ENCODE data around the gene PCBP3. TPM values are rescaled to one million over a fixed set of nuclear protein-coding genes. Genes with fewer than 3 reads are reported as not detected.
"Not testable (repeated sequence)": the region's sequence is repeated elsewhere in the genome, so short reads cannot be mapped to it uniquely, and the experiment has no call there.

PCBP3 gene
- total and polyA plus RNA-seq, 2 of the 13 experiments (the other 11 are each of a cell fraction or from before 2014, with no cell fraction given), result not detected

GRCh38 chr21:45885597-45885929 lies 242.0 kb downstream of the PCBP3 start (continued):
- TF ChIP-seq RERE (CRISPR knock-in tag; IDR thresholded peaks at IDR 0.05; ENCODE audit: low read depth) (no peak), ZNF564 (CRISPR knock-in tag; IDR thresholded peaks at IDR 0.05) (no peak), ZNF276 (CRISPR knock-in tag; IDR thresholded peaks at IDR 0.05; ENCODE audit: low read depth) (no peak), ZBTB7B (CRISPR knock-in tag; IDR thresholded peaks at IDR 0.05) (no peak)

- H3K4me3 ChIP-seq (replicated peaks in 1 of 3; ENCODE audit: insufficient read depth in 1 of 3, low read depth in 2 of 3, low read length in 3 of 3); H3K79me2 ChIP-seq (ENCODE audit: insufficient read depth, low read length); ATAC-seq; CTCF ChIA-PET (ENCODE audit: low intra/inter-chr PET ratio, low total read pairs); H3K4me2 ChIP-seq (ENCODE audit: low read depth, low read length); FAIRE-seq; BruUV-seq (replicated peaks); POLR2A ChIA-PET; H2AFZ ChIP-seq (ENCODE audit: low read length); DNase-seq (ENCODE audit: low spot score); H3K27ac ChIP-seq (ENCODE audit: extremely low read length, insufficient read depth, low read length); in situ Hi-C loops (cut with HindIII; ENCODE audit: extremely low pct_ligation_motif_present, low pct_unique_long_range_greater_than_20kb); H3K36me3 ChIP-seq (replicated peaks in 1 of 2; ENCODE audit: control insufficient read depth in 1 of 2, insufficient read depth in 2 of 2, low read length in 2 of 2); H4K20me1 ChIP-seq (ENCODE audit: insufficient read depth, low read length); H3K4me1 ChIP-seq (ENCODE audit: insufficient read depth, low read length); H3K9ac ChIP-seq (ENCODE audit: insufficient read depth, low read depth, low read length); H3K9me3 ChIP-seq (ENCODE audit: low read length); intact Hi-C loops (cut with micrococcal nuclease; ENCODE audit: unreplicated experiment): not testable (repeated sequence)
- WGBS (ENCODE audit: low lambda C conversion rate), result 8% methylated on average over 20 of the region's 21 CpGs
- peak; percentile 9 to 66 for TF ChIP-seq REST (IDR thresholded peaks at IDR 0.05; ENCODE audit: borderline replicate concordance in 1 of 2, low read depth in 1 of 2, low read length in 2 of 2)
- peaks cover 13 to 69% of the 10 kb centered on the region in 2 experiments; a peak in 4 of 5 replicates for H3K27me3 ChIP-seq (ENCODE audit: control insufficient read depth in 1 of 2, insufficient read depth in 2 of 2, low read length in 2 of 2)
These were observed 242.5 kb downstream of the PCBP3 start for GRCh38 chr21:45885930-45886601.

Data from HepG2 (cell line).